Natural killer cell (primary cell): Measurements from ENCODE around the gene XRCC6. TPM values are rescaled to one million over a fixed set of nuclear protein-coding genes. Genes with fewer than 3 reads are reported as not detected.

ENCODE experiments used
- ATAC-seq, 3 donors: fragments of 150-1000 bp in 2 of 3; fragments of 200-7000 bp in 1 of 3; cut with Tn5 transposase; 1 replicate in 1 of 3; 2 replicates in 2 of 3; pipeline ENCODE4 v1.10.0; 2021; ENCODE audit warnings: mild to moderate bottlenecking in 2 of 3, moderate library complexity in 2 of 3
- DNase-seq, 2 donors: peaks; one replicate each; pipeline versions ENCODE4 v3.0.0 to v3.0.0-alpha.2; 2013 to 2021; ENCODE audit warnings: mixed read lengths in 1 of 2
- H3K27ac ChIP-seq: one replicate; pipeline ENCODE4 v1.5.1; 2013; ENCODE audit warnings: mild to moderate bottlenecking, low read length
- H3K27me3 ChIP-seq: one replicate; pipeline ENCODE4 v1.6.1; 2013; ENCODE audit warnings: low read length; ENCODE audit not compliant: control insufficient read depth, insufficient read depth
- H3K36me3 ChIP-seq: one replicate; pipeline ENCODE4 v1.6.1; 2013; ENCODE audit warnings: low read length; ENCODE audit not compliant: control insufficient read depth, insufficient read depth
- H3K4me1 ChIP-seq: one replicate; pipeline ENCODE4 v1.6.1; 2013; ENCODE audit warnings: low read length; ENCODE audit not compliant: control insufficient read depth, insufficient read depth
- H3K4me3 ChIP-seq: one replicate; pipeline ENCODE4 v1.5.1; 2013; ENCODE audit warnings: low read length
- H3K9me3 ChIP-seq: one replicate; pipeline ENCODE4 v1.6.1; 2013; ENCODE audit warnings: low read length; ENCODE audit not compliant: control insufficient read depth, insufficient read depth
- H3K27ac Mint-ChIP-seq, 2 donors: one replicate each; pipeline ENCODE4 v1.8.0; 2022; ENCODE audit warnings: mild to moderate bottlenecking in 2 of 2, mixed read lengths in 2 of 2, moderate library complexity in 1 of 2
- H3K27me3 Mint-ChIP-seq, 2 donors: one replicate each; pipeline ENCODE4 v1.8.0; 2022; ENCODE audit warnings: low read depth in 2 of 2, mixed read lengths in 2 of 2
- H3K36me3 Mint-ChIP-seq: one replicate; pipeline ENCODE4 v1.8.0; 2022; ENCODE audit warnings: mixed read lengths
- H3K4me1 Mint-ChIP-seq, 2 donors: one replicate each; pipeline ENCODE4 v1.8.0; 2022; ENCODE audit warnings: mixed read lengths in 2 of 2
- H3K4me3 Mint-ChIP-seq: one replicate; pipeline ENCODE4 v1.8.0; 2022; ENCODE audit warnings: mild to moderate bottlenecking, moderate library complexity, mixed read lengths
- H3K9me3 Mint-ChIP-seq, 2 donors: one replicate each; pipeline ENCODE4 v1.8.0; 2022; ENCODE audit warnings: mixed read lengths in 2 of 2
- WGBS: methylation state at CpG from one replicate; pipeline ENCODE4 v1.1.7; 2013; ENCODE audit warnings: missing lambda C conversion rate; ENCODE audit not compliant: insufficient coverage; 5-methylcytosine and 5-hydroxymethylcytosine counted together
- intact Hi-C: fragments of 100-400 bp; cut with micrococcal nuclease; formaldehyde crosslinking; loops from one replicate; pipeline ENCODE4 v1.14.2; 2022
- total RNA-seq, 4 donors: library from RNA; stranded (reverse); fragments of 120-200 nt in 1 of 4; gene quantifications; one replicate each; pipeline versions ENCODE4 v1.2.3 to v1.2.4, GENCODE V29; 2013 to 2022
- TF ChIP-seq, protein P1 (sequence below): fragments of 200-600 bp; IDR thresholded peaks from one replicate; pipeline ENCODE4 v1.8.0; 2022; ENCODE audit warnings: antibody characterized with exemption

The XRCC6 gene
- total RNA-seq, 3 donors from 2014 or later (not counting 1 experiment from before 2014, with no cell fraction given) = 134 to 142 (median 140) TPM

DNA sequence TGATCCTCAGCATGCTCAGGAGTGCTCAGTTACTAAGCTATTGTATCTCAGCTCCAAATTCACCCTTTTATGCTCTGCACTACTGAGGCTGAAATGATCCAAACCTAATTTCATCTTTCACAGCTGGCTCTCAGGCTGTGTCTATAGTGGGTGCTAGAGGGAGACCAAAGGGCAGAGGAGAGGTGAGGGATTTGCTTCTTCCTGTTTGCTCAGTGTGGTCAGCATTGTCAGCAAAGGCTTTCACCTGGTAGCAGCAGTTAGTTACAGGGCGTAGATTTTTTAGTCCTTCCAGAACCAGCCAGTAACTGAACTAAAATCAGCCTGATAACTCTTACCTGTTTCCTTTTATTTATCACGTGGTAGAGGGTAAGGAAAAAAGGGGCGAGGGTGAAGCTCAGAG is 33.2 kb downstream of the XRCC6 start:
- Histone ChIP-seq H3K36me3 (peaks cover 79% of the 10 kb centered on the region), H3K4me3 (no peak overlapping the region), H3K27me3 (no peaks in the 10 kb centered on the region), H3K9me3 (no peaks in the 10 kb centered on the region), H3K4me1 (no peaks in the 10 kb centered on the region), H3K27ac (no peak overlapping the region)
- TF ChIP-seq, protein P1, sequence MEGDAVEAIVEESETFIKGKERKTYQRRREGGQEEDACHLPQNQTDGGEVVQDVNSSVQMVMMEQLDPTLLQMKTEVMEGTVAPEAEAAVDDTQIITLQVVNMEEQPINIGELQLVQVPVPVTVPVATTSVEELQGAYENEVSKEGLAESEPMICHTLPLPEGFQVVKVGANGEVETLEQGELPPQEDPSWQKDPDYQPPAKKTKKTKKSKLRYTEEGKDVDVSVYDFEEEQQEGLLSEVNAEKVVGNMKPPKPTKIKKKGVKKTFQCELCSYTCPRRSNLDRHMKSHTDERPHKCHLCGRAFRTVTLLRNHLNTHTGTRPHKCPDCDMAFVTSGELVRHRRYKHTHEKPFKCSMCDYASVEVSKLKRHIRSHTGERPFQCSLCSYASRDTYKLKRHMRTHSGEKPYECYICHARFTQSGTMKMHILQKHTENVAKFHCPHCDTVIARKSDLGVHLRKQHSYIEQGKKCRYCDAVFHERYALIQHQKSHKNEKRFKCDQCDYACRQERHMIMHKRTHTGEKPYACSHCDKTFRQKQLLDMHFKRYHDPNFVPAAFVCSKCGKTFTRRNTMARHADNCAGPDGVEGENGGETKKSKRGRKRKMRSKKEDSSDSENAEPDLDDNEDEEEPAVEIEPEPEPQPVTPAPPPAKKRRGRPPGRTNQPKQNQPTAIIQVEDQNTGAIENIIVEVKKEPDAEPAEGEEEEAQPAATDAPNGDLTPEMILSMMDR = no peak
- Mint-ChIP-seq H3K27me3 (no peaks in the 10 kb centered on the region), H3K36me3 (peaks cover 7% of the 10 kb centered on the region), H3K9me3 (no peaks in the 10 kb centered on the region), H3K27ac (no peak overlapping the region), H3K4me1 (no peaks in the 10 kb centered on the region), H3K4me3 (no peak overlapping the region)
- ATAC-seq (no peak), DNase-seq (no peak)
- intact Hi-C loops = no loop called here
- 93% methylated on average over 3 of the region's 3 CpGs for WGBS

DNA sequence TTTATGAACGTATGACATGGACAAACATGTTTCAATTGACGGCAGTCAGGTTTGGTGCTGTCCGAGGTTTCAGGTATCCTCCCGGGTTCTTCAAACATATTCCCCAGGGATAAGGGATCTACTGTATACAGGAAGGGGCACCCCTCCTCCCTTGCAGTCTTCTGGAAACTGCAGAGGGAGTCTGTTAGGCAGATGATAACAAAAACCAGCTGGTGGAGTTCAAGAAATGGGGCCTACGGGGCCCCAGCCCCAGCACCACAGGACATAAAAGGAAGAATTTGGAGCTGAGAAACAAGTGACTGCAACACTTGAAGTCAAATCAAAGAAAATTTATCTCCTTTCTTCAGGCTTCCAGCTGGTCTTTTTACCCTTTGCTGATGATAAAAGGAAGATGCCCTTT is 35.5 kb downstream of the XRCC6 start:
- H3K36me3 ChIP-seq = peaks cover 86% of the 10 kb centered on the region
- 94% methylated on average over 5 of the region's 5 CpGs for WGBS
- Mint-ChIP-seq H3K4me1 (no peaks in the 10 kb centered on the region), H3K36me3 (peaks cover 11% of the 10 kb centered on the region), H3K27me3 (no peaks in the 10 kb centered on the region), H3K9me3 (no peaks in the 10 kb centered on the region), H3K4me3 (no peak overlapping the region), H3K27ac (no peak overlapping the region)
- TF ChIP-seq, protein P1 = no peak
- no peak overlapping the region for H3K4me3 ChIP-seq
- intact Hi-C loops = no loop called here
- DNase-seq (no peak), ATAC-seq (no peak)
- no peak overlapping the region for H3K27ac ChIP-seq
- H3K4me1 ChIP-seq = no peaks in the 10 kb centered on the region
- no peaks in the 10 kb centered on the region for H3K9me3 ChIP-seq
- H3K27me3 ChIP-seq = no peaks in the 10 kb centered on the region

DNA sequence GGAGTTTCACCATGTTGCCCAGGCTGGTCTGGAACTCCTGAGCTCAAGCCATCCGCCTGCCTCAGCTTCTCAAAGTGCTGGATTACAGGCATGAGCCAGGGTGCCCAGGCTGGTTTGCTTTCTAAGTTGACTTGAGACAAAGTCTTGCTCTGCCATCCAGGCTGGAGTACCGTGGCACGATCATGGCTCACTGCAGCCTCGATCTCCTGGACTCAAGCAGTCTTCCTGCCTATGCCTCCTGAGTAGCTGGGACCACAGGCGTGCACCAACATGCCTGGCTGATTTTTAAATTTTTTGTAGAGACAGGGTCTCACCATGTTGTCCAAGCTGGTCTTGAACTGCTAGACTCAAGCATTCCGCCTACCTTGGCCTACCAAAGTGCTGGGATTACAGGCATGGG is 36.6 kb downstream of the XRCC6 start:
- TF ChIP-seq, protein P1 = no peak
- H3K4me1 Mint-ChIP-seq = no peaks in the 10 kb centered on the region
- peaks cover 16% of the 10 kb centered on the region for H3K36me3 Mint-ChIP-seq
- Histone ChIP-seq H3K4me1 (no peaks in the 10 kb centered on the region), H3K27me3 (no peaks in the 10 kb centered on the region), H3K27ac (no peak overlapping the region), H3K36me3 (peaks cover 86% of the 10 kb centered on the region), H3K4me3 (no peak overlapping the region), H3K9me3 (no peaks in the 10 kb centered on the region)
- no peaks in the 10 kb centered on the region for H3K9me3 Mint-ChIP-seq
- 98% methylated on average over 6 of the region's 6 CpGs for WGBS
- intact Hi-C loops = no loop called here
- no peaks in the 10 kb centered on the region for H3K27me3 Mint-ChIP-seq
- H3K4me3 Mint-ChIP-seq = no peak overlapping the region
- DNase-seq = no peak
- ATAC-seq = no peak
- H3K27ac Mint-ChIP-seq = no peak overlapping the region

DNA sequence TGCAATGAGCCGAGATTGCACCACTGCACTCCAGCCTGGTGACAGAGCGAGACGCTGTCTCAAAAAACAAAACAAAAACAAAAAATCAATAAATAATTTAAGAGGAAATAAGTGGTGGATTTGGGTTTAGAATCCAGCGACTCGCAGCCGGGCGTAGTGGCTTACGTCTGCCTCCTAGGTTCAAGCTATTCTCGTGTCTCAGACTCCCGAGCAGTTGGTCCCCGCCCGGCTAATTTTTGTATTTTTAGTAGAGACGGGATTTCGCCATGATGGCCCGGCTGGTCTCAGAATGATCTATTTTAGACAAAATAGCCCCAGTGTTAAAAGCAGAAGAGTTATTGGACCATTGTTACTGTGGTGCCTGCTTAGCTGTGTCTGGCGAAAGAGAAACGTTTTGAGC is 37.8 kb downstream of the XRCC6 start:
- H3K4me1 ChIP-seq = no peaks in the 10 kb centered on the region
- intact Hi-C loops = no loop called here
- WGBS = 97% methylated on average over 14 of the region's 17 CpGs
- Mint-ChIP-seq H3K9me3 (no peaks in the 10 kb centered on the region), H3K27ac (no peak overlapping the region), H3K4me1 (no peaks in the 10 kb centered on the region), H3K4me3 (no peak overlapping the region), H3K36me3 (peaks cover 15% of the 10 kb centered on the region), H3K27me3 (no peaks in the 10 kb centered on the region)
- DNase-seq = no peak
- TF ChIP-seq, protein P1 = no peak
- H3K36me3 ChIP-seq = peaks cover 84% of the 10 kb centered on the region
- H3K4me3 ChIP-seq = no peak overlapping the region
- no peaks in the 10 kb centered on the region for H3K9me3 ChIP-seq
- ATAC-seq = no peak
- no peak overlapping the region for H3K27ac ChIP-seq
- no peaks in the 10 kb centered on the region for H3K27me3 ChIP-seq
